Neutrophil (primary cell): ENCODE results near the gene COL24A1.

Experiments
- H3K27ac ChIP-seq: fragments of 200-600 bp; sonication (generic); 2 replicates; pipeline ENCODE4 v1.5.1; 2016; ENCODE audit warnings: mild to moderate bottlenecking, moderate library complexity
- H3K27me3 ChIP-seq: fragments of 200-600 bp; sonication (generic); 2 replicates; pipeline ENCODE4 v1.6.0; 2016; ENCODE audit warnings: mild to moderate bottlenecking
- H3K36me3 ChIP-seq: fragments of 200-600 bp; sonication (generic); 2 replicates; pipeline ENCODE4 v1.5.1; 2017
- H3K4me1 ChIP-seq, 2 experiments: fragments of 200-600 bp in 1 of 2; sonication (generic) in 1 of 2; 1 replicate in 1 of 2; 2 replicates in 1 of 2; pipeline versions ENCODE4 v1.5.1 to v1.6.1; 2013 to 2016; ENCODE audit warnings: low read depth in 1 of 2, low read length in 1 of 2, mild to moderate bottlenecking in 1 of 2, moderate library complexity in 1 of 2; ENCODE audit not compliant: control insufficient read depth in 1 of 2, insufficient read depth in 1 of 2
- H3K4me3 ChIP-seq, 2 experiments: fragments of 200-600 bp in 1 of 2; sonication (generic) in 1 of 2; 1 replicate in 1 of 2; 2 replicates in 1 of 2; pipeline ENCODE4 v1.5.1; 2013 to 2016; ENCODE audit warnings: low read depth in 1 of 2, low read length in 1 of 2, mild to moderate bottlenecking in 1 of 2, moderate library complexity in 1 of 2
- H3K9me3 ChIP-seq: fragments of 200-600 bp; sonication (generic); 2 replicates; pipeline ENCODE4 v1.5.1; 2016
- TF ChIP-seq, protein P1 (sequence below): fragments of 200-600 bp; sonication (generic); IDR thresholded peaks from 2 replicates; pipeline ENCODE4 v1.5.1; 2016; ENCODE audit warnings: antibody characterized with exemption

The COL24A1 gene

GRCh38 chr1:86156566-86157455 is at the start of gene COL24A1:
Gene COL24A1, minus strand, starts transcription at chr1:86156772. Its CDS starts 376 bp downstream, at chr1:86156396.
- H3K4me1 ChIP-seq: peaks cover 11 to 21% of the 10 kb centered on the region in 2 experiments
- peaks cover 45% of the 10 kb centered on the region for H3K27me3 ChIP-seq
- H3K27ac ChIP-seq: no peak within 1 kb of the TSS
- H3K36me3 ChIP-seq: no peaks in the 10 kb centered on the region
- H3K4me3 ChIP-seq: peak within 1 kb of the TSS; percentile 24 to 40
- TF ChIP-seq, protein P1, sequence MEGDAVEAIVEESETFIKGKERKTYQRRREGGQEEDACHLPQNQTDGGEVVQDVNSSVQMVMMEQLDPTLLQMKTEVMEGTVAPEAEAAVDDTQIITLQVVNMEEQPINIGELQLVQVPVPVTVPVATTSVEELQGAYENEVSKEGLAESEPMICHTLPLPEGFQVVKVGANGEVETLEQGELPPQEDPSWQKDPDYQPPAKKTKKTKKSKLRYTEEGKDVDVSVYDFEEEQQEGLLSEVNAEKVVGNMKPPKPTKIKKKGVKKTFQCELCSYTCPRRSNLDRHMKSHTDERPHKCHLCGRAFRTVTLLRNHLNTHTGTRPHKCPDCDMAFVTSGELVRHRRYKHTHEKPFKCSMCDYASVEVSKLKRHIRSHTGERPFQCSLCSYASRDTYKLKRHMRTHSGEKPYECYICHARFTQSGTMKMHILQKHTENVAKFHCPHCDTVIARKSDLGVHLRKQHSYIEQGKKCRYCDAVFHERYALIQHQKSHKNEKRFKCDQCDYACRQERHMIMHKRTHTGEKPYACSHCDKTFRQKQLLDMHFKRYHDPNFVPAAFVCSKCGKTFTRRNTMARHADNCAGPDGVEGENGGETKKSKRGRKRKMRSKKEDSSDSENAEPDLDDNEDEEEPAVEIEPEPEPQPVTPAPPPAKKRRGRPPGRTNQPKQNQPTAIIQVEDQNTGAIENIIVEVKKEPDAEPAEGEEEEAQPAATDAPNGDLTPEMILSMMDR: no peak
- no peaks in the 10 kb centered on the region for H3K9me3 ChIP-seq

DNA sequence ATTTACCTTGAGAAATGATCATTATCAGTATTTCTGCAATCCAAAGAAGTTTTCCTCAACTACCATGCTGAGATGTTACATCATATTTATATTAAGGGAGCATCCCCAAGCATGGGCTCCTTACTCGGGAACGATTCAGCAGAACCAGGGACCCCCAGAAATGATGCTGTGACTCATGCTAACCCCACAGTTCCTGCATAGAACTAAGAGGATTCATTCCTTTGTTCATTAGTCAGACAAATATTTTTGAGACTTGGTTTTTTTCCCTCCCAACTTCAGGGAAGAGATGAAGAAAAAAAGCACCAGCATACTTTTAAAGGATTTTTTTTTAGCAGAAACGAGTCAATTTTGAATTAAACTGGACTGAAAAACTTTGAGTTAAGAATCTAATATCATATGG is 49.2 kb upstream of the COL24A1 start:
- Histone ChIP-seq H3K36me3 (no peaks in the 10 kb centered on the region), H3K4me1 (no peaks in the 10 kb centered on the region), H3K9me3 (no peaks in the 10 kb centered on the region), H3K27me3 (no peaks in the 10 kb centered on the region), H3K4me3 (no peak overlapping the region), H3K27ac (no peak overlapping the region)
- TF ChIP-seq, protein P1: no peak

DNA sequence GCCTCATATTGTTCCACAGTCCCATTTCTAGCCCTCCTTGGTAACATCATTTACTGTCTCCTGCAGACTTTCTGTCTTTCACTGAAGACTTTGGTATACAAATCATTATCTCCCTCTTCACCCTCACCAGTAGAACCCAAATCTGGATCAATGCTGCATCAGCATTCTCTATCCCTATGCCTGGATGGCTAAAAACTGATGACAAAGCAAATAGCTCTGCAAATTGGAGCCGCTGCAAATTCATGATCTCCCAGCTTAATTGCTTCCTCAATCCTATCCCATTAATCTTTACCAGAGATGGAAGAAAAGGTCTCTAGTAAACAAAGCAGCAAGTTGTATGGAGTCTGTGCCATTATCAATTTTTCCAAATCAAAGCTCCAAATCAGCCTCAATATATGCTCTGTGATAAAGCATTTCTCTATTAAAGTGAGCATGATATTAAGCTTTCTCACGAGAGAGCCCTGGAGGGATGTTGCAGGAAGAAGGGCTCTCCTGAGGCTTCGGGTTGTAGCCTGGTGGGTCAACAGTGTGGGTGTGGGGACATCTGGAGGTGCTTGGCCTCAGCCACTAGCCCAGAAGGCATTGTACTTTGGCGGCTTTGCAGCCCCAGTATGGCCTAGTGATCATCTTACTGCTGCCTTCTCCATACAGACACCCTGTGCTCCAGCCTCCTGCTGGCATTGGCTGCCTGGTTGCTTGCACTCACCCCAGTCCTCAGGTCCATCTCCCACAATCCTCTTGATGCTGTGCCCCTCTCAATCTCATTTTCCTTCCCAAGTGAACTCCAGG is 46.2 kb upstream of the COL24A1 start:
- TF ChIP-seq, protein P1: no peak
- Histone ChIP-seq H3K27ac (no peak overlapping the region), H3K36me3 (no peaks in the 10 kb centered on the region), H3K9me3 (no peaks in the 10 kb centered on the region), H3K4me3 (no peak overlapping the region), H3K4me1 (no peaks in the 10 kb centered on the region), H3K27me3 (no peaks in the 10 kb centered on the region)

DNA sequence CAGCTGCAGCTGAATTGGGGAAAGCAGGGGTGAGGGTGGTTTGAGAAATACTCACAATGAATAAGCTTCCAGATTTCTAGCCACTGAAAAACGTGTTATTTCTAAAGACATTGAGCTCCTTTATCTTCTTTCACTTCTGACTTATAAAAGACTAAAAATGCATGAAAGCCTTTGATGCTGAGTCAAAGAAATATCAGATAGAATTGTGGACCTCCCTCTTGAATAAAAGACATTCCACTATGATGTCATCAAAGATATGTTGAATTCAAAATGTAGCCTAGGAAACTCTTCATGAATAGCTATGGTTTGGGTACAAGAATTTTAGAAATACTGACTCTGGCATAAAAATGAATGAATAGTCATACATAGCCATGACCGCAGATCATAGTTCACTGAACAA is 44.7 kb upstream of the COL24A1 start:
- TF ChIP-seq, protein P1: no peak
- Histone ChIP-seq H3K27ac (no peak overlapping the region), H3K36me3 (no peaks in the 10 kb centered on the region), H3K4me1 (no peaks in the 10 kb centered on the region), H3K27me3 (no peaks in the 10 kb centered on the region), H3K9me3 (no peaks in the 10 kb centered on the region), H3K4me3 (no peak overlapping the region)

DNA sequence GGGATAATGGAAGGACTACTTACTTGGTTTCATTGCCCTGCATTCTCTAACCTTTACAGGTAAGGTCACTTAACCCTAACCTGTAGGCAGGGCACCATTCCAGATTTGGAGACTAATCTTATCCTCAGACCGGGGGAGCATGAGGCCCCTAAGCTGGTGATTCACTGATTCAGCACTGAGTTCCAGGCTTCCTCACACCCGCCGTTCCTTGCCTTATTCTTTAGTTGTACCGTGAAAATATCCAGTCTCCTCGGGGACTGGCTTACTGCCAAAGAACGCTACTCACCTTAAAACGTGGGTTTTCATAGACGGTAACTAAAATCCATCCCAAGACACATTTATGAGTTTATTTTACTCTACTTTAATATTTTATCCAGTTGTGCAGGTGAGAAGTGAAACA is 44.3 kb upstream of the COL24A1 start:
- TF ChIP-seq, protein P1: no peak
- H3K27ac ChIP-seq: no peak overlapping the region
- no peaks in the 10 kb centered on the region for H3K4me1 ChIP-seq
- H3K9me3 ChIP-seq: no peaks in the 10 kb centered on the region
- H3K27me3 ChIP-seq: no peaks in the 10 kb centered on the region
- H3K36me3 ChIP-seq: no peaks in the 10 kb centered on the region
- H3K4me3 ChIP-seq: no peak overlapping the region
